Endothelial cell of umbilical vein (primary cell): Measurements from ENCODE around the gene SP6.

Experiments used
- EZH2 ChIP-seq: IDR thresholded peaks from 2 replicates; pipeline ENCODE4 v1.6.1; 2012; ENCODE audit warnings: borderline replicate concordance, low read depth, mild to moderate bottlenecking, moderate library complexity, low read length, inconsistent platforms; ENCODE audit not compliant: severe bottlenecking
- FOS ChIP-seq: IDR thresholded peaks from 2 replicates; pipeline ENCODE4 v1.6.1; 2011; ENCODE audit warnings: mild to moderate bottlenecking, low read length, moderate library complexity, borderline replicate concordance; ENCODE audit not compliant: insufficient read depth
- GATA2 ChIP-seq: IDR thresholded peaks from 2 replicates; pipeline ENCODE4 v1.7.0; 2011; ENCODE audit warnings: low read depth, mild to moderate bottlenecking, moderate library complexity, mixed read lengths, low read length; ENCODE audit not compliant: insufficient read length, insufficient read depth
- JUN ChIP-seq: IDR thresholded peaks from 2 replicates; pipeline ENCODE4 v1.6.1; 2011; ENCODE audit warnings: borderline replicate concordance, low read depth; ENCODE audit not compliant: insufficient read length, insufficient read depth
- MYC ChIP-seq: IDR thresholded peaks from one replicate; pipeline ENCODE4 v1.6.1; 2011; ENCODE audit warnings: mild to moderate bottlenecking, low read depth, low read length
- POLR2A ChIP-seq: IDR thresholded peaks from 2 replicates; pipeline ENCODE4 v1.6.1; 2012; ENCODE audit warnings: low read depth, mild to moderate bottlenecking, control low read depth, low read length
- POLR2AphosphoS5 ChIP-seq: IDR thresholded peaks from 2 replicates; pipeline ENCODE4 v1.6.1; 2012; ENCODE audit warnings: low read depth, mild to moderate bottlenecking, control low read depth, low read length, moderate library complexity; ENCODE audit not compliant: insufficient read depth
- TF ChIP-seq, protein P1 (sequence below): IDR thresholded peaks from 2 replicates; pipeline ENCODE4 v1.6.1; 2011; ENCODE audit not compliant: insufficient read depth, insufficient read length
- TF ChIP-seq, protein P2 (sequence below), 2 donors: IDR thresholded peaks; 1 replicate in 1 of 2; 2 replicates in 1 of 2; pipeline ENCODE4 v1.5.1; 2011; ENCODE audit warnings: low read length in 2 of 2, mild to moderate bottlenecking in 2 of 2, moderate library complexity in 2 of 2, control low read depth in 1 of 2, inconsistent platforms in 1 of 2, low read depth in 1 of 2; ENCODE audit not compliant: insufficient read depth in 1 of 2; ENCODE audit errors: extremely low read depth in 1 of 2

DNA sequence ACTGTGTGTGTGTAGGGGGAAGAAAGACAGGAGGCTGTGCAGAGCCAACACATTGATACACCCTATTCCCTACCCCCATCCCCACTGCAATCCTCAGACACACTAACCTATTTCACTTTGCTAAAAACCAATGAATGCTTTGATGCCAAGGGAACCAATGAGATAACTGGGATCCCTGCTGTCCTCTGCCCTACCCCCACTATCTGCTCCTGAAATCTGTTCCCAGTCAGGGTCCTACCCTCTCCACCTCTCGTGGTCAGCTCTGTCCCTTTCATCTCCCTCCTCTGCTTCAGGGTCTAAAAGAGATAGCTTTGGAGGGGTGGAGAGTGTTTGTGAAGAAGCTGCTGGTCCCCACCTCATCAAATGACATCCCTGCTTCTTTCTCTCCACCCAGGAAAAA is 19.1 kb upstream of the SP6 start:
- TF ChIP-seq, protein P1, sequence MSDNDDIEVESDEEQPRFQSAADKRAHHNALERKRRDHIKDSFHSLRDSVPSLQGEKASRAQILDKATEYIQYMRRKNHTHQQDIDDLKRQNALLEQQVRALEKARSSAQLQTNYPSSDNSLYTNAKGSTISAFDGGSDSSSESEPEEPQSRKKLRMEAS, result no peak
- TF ChIP-seq, protein P2, sequence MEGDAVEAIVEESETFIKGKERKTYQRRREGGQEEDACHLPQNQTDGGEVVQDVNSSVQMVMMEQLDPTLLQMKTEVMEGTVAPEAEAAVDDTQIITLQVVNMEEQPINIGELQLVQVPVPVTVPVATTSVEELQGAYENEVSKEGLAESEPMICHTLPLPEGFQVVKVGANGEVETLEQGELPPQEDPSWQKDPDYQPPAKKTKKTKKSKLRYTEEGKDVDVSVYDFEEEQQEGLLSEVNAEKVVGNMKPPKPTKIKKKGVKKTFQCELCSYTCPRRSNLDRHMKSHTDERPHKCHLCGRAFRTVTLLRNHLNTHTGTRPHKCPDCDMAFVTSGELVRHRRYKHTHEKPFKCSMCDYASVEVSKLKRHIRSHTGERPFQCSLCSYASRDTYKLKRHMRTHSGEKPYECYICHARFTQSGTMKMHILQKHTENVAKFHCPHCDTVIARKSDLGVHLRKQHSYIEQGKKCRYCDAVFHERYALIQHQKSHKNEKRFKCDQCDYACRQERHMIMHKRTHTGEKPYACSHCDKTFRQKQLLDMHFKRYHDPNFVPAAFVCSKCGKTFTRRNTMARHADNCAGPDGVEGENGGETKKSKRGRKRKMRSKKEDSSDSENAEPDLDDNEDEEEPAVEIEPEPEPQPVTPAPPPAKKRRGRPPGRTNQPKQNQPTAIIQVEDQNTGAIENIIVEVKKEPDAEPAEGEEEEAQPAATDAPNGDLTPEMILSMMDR (IDR thresholded peaks at IDR 0.05; ENCODE audit: extremely low read depth in 1 of 2, insufficient read depth in 1 of 2, low read depth in 1 of 2, low read length in 2 of 2), result no peak
- no peak for TF ChIP-seq JUN
- TF ChIP-seq POLR2A, result no peak
- TF ChIP-seq EZH2, result no peak
- TF ChIP-seq POLR2AphosphoS5, result no peak
- TF ChIP-seq MYC, result no peak
- TF ChIP-seq GATA2, result no peak
- no peak for TF ChIP-seq FOS
